Ascending aorta (tissue), 2 donors: Measurements from ENCODE around the gene NELFB. TPM values are rescaled to one million over a fixed set of nuclear protein-coding genes. Genes with fewer than 3 reads are reported as not detected.
"Not testable (repeated sequence)": the region's sequence is repeated elsewhere in the genome, so short reads cannot be mapped to it uniquely, and the experiment has no call there.

Experiments
- DNase-seq, 2 donors: peaks; one replicate each; pipeline ENCODE4 v3.0.0-alpha.2; 2019; ENCODE audit warnings: low spot score in 2 of 2
- H3K27ac ChIP-seq, 2 donors: fragments of 200-600 bp; sonication (generic); one replicate each; pipeline ENCODE4 v1.5.1; 2016 to 2017; ENCODE audit warnings: mild to moderate bottlenecking in 1 of 2
- H3K27me3 ChIP-seq: fragments of 200-600 bp; sonication (generic); one replicate; pipeline ENCODE4 v1.5.1; 2017
- H3K36me3 ChIP-seq, 2 donors: fragments of 200-600 bp; sonication (generic); one replicate each; pipeline ENCODE4 v1.5.1; 2016
- H3K4me1 ChIP-seq, 2 donors: fragments of 200-600 bp; sonication (generic); one replicate each; pipeline ENCODE4 v1.5.1; 2016 to 2017; ENCODE audit warnings: mild to moderate bottlenecking in 1 of 2
- H3K4me3 ChIP-seq, 2 donors: fragments of 200-600 bp; sonication (generic); one replicate each; pipeline ENCODE4 v1.5.1; 2016 to 2017; ENCODE audit warnings: mild to moderate bottlenecking in 1 of 2
- H3K9me3 ChIP-seq, 2 donors: fragments of 200-600 bp; sonication (generic); one replicate each; pipeline ENCODE4 v1.5.1; 2016
- CTCF ChIP-seq, 3 experiments: fragments of 200-600 bp in 2 of 3; fragments of 450-650 bp in 1 of 3; sonication (generic) in 2 of 3; IDR thresholded peaks; one replicate each; pipeline ENCODE4 v1.5.1; 2016 to 2019; ENCODE audit warnings: antibody characterized with exemption in 3 of 3, mild to moderate bottlenecking in 1 of 3, moderate library complexity in 1 of 3
- intact Hi-C: fragments of 100-400 bp; cut with DNase I; formaldehyde crosslinking; loops from one replicate; pipeline ENCODE4 v1.15.1; 2023
- total RNA-seq: library from RNA; depleted of rRNA; stranded (reverse); fragments of >200 nt; gene quantifications from one replicate; pipeline ENCODE4 v1.1.0, GENCODE V29; 2016

NELFB gene
- total RNA-seq, 1 donor from 2014 or later: 71.7 TPM

GRCh38 chr9:137253717-137254623 lies 1.2 kb upstream of the NELFB start:
- H3K36me3 ChIP-seq: peaks cover 0 to 17% of the 10 kb centered on the region in 2 donors
- no peak for TF ChIP-seq CTCF (IDR thresholded peaks at IDR 0.05)
- H3K9me3 ChIP-seq: no peaks in the 10 kb centered on the region
- no peak for DNase-seq
- H3K4me3 ChIP-seq: peak overlapping the region; percentile 88 to 98
- peak overlapping the region in 1 of 2 donors; percentile 43 for H3K27ac ChIP-seq
- intact Hi-C loops: loop anchor here (2.0 kb wide), 1 partner anchor 23 kb away; the partner anchor contains the start of gene TOR4A
- H3K4me1 ChIP-seq: peaks cover 10 to 20% of the 10 kb centered on the region in 2 donors
- H3K27me3 ChIP-seq: no peaks in the 10 kb centered on the region

GRCh38 chr9:137255448-137256114 lies 454 bp downstream of the NELFB start:
- Histone ChIP-seq H3K27me3 (no peaks in the 10 kb centered on the region), H3K4me1 (peaks cover 10 to 20% of the 10 kb centered on the region in 2 donors), H3K27ac (peak overlapping the region; percentile 50 to 72), H3K4me3 (peak overlapping the region; percentile 88 to 98), H3K36me3 (peaks cover 5 to 21% of the 10 kb centered on the region in 2 donors), H3K9me3 (no peaks in the 10 kb centered on the region)
- no peak for TF ChIP-seq CTCF (IDR thresholded peaks at IDR 0.05)
- DNase-seq: no peak
- intact Hi-C loops: loop anchor here (1.0 to 2.0 kb wide), 2 partner anchors 14 to 21 kb away; partner anchors contain the start of genes TOR4A and TUBB4B

- no peak for DNase-seq
- Histone ChIP-seq H3K27ac (no peak overlapping the region), H3K36me3 (peaks cover 5 to 21% of the 10 kb centered on the region in 2 donors), H3K4me3 (peak overlapping the region; percentile 88 to 98), H3K4me1 (peaks cover 10 to 20% of the 10 kb centered on the region in 2 donors), H3K27me3 (no peaks in the 10 kb centered on the region), H3K9me3 (no peaks in the 10 kb centered on the region)
- intact Hi-C loops: no loop called here
- TF ChIP-seq CTCF (IDR thresholded peaks at IDR 0.05): no peak
These were observed 1.2 kb downstream of the NELFB start for GRCh38 chr9:137256362-137256761.

- H3K27me3 ChIP-seq: no peaks in the 10 kb centered on the region
- no peak for TF ChIP-seq CTCF (IDR thresholded peaks at IDR 0.05)
- DNase-seq: no peak
- H3K4me3 ChIP-seq: peak overlapping the region in 1 of 2 donors; percentile 98
- no peaks in the 10 kb centered on the region for H3K9me3 ChIP-seq
- H3K4me1 ChIP-seq: peaks cover 10 to 20% of the 10 kb centered on the region in 2 donors
- H3K36me3 ChIP-seq: peaks cover 5 to 21% of the 10 kb centered on the region in 2 donors
- intact Hi-C loops: no loop called here
- no peak overlapping the region for H3K27ac ChIP-seq
These were observed 1.7 kb downstream of the NELFB start for GRCh38 chr9:137256856-137257255.

- intact Hi-C loops, H3K4me1 ChIP-seq, H3K27ac ChIP-seq, H3K9me3 ChIP-seq, DNase-seq, H3K4me3 ChIP-seq, H3K27me3 ChIP-seq: not testable (repeated sequence)
- peak in 1 of 3 experiments; percentile 53 for TF ChIP-seq CTCF (IDR thresholded peaks at IDR 0.05)
- H3K36me3 ChIP-seq: peaks cover 29 to 57% of the 10 kb centered on the region in 2 donors
These were observed 7.2 kb downstream of the NELFB start for GRCh38 chr9:137262173-137262908.
